HG02884 (cell line): ENCODE results near the gene CAMK2A.

Experiments used
- ATAC-seq: cut with Tn5 transposase; IDR thresholded peaks from one replicate; pipeline ENCODE4 v1.9.1; 2021; ENCODE audit warnings: mild to moderate bottlenecking, moderate library complexity; ENCODE audit not compliant: unreplicated experiment

The CAMK2A gene

DNA sequence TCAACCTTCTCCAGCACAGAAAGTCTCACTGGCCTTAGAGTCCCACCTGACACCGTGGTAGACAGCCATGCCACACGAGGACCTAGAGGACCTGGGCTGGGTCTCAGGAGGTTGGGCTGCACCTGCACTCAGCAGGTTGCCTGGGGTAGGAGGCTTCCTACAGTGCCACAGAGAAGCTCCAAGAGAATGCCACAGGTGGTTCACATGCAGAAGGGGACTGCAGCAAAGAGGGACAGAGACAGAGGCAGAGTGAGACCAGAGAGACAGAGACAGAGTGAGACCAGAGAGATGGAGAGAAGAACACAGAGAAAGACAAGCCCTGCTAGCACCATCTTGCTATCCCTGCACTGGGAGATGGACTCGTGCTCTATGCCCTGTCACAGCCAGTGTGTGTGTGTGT lies 5.7 kb downstream of the CAMK2A start:
- ATAC-seq, result no peak

DNA sequence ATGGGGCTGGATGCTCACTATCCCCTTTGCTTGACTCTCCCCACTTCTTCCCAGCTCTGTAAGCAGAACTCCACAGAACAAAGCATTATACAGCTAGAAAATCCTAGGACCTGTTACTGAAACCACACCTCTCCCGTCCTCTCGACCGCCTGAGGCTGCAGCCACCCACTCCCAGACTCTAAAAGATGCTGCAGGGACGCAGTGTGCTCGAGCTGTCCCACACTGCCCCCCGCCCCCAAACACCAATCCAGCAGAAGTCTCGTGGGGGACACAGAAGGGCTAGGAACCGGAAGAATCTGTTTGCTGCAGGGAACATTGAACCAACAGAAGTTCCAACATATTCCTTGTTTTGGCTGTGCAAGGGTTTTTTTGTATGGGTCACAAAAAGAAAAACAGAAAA lies 7.6 kb downstream of the CAMK2A start:
- no peak for ATAC-seq

DNA sequence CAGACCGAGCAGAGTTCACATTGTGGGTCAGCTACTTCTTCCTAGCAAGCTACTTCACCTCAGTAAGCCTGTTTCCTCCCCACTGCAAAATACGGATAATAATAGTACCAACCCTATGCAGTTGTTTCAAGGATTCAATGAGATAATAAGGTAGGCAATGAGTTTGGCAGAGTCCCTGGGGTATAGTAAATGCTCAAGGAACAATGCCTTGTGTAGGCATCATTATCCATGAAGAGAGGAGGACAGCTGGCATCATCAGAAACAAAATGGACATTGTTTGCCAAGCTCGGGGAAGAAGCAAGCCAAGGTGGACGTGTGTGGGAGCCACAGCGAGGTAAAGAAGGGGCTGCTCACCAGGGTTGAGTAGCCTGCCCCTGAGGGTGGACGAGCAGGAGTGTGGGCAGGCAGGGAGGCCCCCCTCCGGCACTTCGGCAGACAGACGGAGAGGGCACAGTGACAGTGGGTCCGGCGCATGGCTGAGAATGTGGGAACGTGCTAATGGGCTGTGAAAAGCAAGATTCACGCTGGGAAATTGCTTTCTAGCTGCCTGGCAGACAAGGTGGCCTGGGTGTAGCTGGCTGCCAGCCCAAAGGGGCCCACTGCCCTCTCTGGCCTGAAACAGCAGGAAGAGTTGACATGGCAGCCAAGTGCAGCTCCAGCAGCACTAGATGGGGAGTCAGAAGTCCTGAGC lies 10.1 kb downstream of the CAMK2A start:
- ATAC-seq, result no peak

DNA sequence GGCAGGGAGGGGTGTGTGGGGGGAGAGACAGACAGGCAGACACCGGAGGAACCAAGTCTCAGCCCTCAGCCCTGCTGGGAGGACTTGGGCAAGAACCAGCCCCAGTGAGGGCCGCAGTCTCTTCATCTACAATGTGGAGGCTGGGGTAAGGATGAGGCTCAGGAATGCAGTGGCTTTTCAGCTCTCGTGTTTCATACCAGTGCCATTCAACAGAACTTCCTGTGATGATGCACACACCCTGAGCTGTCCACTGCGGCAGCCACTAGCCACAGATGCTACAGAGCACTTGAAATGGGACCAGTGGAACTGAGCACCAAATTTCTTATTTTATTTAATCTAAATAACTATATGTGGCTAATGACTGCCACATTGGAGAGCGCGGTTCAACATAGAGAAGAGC lies 10.7 kb downstream of the CAMK2A start:
- ATAC-seq, result no peak

DNA sequence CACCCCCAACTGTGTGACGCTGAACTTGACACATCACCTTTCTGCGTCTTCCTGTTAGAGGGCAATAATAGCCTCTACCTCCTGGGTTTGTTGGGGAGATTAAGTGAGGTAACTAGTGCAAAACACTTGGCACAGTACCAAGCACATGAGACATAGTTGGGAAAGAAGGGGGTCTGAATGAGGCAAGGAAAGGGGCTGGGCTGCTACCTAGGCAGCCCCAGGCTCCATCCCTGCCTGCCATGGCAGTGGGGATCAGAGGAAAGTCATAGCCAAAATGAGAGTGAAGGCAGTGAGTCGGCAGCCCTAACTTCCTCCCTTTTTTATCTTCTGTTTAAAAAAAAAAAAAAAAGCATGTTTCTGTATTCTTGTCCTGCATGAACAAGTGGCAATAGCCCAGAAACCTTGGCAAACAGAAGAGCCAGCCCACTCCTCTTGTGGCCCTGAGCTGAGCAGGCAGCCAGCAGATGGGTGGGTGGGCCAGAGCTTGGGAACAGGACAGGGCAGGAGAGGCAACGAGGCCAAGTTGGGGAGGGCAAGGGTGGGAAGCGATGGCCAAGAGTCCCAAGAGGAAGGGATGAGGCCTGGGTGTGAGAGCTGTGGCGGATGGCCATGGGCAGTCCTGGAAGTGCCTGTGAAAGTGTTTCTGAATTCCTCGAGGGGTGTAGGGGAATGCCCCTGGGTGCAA lies 11.4 kb downstream of the CAMK2A start:
- ATAC-seq, result no peak

DNA sequence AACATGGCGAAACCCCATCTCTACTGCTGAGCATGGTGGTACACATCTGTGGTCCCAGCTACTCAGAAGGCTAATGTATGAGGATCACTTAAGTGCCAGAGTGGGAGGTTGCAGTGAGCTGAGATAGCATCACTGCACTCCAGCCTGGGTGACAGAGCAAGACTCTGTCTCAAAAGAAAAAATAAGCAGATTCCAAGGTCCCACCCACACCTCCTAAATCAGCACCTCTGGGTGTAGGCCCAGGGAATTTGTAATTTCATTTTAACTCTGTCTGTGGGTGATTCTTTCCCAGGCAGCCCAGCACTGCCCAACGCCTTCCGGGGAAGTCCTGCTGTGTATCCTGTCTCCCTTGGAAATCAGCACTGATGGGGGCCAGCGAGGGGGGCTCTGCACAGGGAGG lies 12.5 kb downstream of the CAMK2A start:
- no peak for ATAC-seq

DNA sequence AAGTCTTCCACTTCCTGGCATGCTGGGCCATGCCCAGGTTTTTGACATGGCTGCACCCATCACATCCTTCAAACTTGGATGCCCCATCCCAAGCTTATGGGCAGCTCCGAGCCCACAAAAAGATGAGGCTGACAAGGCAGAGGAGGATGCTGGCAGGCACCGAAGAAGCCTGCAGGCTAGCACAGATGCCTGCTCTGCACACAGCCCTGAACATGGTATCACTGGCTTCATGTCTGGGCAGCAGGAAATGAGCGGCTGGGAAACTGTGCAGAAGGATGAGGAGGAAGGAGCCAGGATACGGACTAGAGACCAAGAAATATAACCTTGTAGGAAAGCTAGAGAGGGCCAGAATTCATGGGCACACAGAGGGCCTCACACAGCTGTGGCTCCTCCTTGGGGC lies 14.8 kb downstream of the CAMK2A start:
- ATAC-seq, result no peak

DNA sequence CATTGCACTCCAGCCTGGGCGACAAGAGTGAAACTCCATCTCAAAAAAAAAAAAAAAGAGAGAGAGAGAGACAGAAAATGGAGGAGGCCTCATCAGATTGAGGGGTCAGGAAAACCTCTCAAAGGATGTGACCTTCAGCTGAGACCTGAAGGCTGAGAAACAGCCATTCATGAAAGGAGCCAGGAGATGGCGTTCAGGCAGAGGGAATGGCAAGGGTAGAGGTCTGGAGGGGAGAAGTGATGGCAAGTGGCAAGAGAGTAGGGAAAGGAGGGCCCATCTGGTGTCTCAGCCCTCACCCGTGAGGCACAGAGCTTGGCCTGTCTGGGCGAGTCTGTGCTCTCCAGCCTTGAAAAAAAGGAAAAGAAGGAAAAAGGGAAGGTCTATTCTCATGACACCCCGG lies 17.0 kb downstream of the CAMK2A start:
- no peak for ATAC-seq

DNA sequence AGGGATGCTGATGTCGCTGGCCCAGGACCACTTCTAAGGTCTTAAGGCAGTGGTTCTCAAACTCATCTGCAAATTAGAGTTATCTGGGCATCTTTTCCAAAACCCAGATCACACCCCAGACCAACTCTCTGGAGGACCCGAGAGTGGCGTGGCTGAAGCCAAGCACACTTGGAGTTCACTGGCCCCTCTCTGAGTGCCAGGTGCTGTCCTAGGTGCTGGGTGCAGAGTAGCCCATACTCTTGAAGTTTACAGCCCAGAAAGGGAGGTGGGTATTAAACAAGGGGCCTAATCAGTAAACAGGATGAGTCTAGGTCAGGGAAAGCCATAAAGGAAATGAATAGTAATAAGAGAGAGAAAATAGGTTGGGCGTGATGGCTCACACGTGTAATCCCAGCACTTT lies 17.6 kb downstream of the CAMK2A start:
- ATAC-seq, result no peak

DNA sequence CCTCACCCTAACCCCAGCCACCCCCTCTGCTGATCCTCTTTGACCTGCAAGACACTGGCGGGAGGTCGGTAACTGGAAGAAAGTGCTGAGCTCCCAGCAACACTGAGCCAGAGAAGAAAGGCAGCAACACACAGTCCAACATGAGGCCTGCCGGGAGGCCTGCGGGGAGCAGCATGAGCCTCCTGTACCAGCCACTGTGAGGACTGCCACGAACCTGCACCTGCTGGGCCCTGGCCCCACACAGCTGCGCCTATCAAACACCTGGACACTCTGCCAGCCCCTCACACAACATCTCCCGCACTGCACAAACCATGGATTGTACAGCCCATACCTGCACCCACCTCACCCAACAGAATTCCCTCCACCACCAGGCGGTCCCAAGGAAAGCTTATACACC lies 18.3 kb downstream of the CAMK2A start:
- no peak for ATAC-seq

DNA sequence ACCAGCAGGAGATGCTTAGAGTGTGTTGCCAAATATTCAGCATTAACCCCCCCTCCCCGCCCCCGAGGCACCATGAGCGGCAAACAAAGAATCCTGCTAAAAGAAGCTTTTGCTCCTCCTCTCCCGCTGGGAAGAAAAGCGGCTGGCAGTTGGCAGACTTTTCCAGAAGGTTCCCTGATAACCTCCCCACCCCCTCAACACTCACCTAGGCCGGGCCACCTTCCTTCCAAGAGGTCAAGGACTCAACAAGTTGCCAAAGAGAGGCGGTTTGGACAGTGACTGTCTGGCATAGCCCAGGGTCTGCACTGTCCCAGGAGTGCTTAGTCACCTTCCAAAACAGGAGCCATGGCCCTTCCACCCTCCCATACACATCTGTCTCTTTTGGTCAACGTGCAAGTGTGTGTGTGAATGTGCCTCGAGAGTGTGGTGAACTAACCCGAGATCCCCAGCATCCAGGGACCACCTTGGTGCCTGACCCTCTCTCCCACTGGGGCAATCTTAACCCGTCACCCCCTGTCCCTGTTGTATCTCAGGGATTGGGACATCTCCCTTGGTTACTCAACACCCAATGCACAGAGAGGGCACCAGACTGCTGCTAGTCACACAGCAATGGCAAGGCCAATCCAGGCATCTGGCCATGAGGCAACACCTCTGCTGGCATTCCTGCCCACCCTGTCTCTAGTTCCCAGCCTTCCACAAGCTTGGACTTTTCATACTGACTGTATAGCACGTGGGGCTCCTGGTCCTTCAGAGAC lies 18.9 kb downstream of the CAMK2A start:
- ATAC-seq, result no peak

DNA sequence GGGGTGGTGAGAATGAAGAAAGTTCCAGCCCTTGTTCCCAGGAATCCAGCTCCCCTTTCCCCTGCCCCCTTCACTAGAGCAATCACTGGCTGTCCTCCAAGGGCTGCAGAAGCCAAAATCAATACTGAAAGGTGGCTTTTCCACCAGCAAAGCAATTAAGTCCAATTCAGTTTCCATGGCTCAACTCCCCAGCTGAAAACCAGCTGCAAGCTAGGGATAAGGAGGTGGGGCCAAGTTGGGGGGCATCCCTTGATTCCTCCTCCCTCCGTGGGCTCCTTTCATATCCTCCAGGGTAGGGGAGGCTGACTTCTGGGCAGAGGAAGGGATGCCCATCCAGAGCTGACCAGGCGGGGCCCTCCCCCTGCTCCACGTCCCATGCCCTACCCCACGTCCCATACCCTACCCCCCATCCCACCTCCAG lies 22.7 kb downstream of the CAMK2A start:
- no peak for ATAC-seq

DNA sequence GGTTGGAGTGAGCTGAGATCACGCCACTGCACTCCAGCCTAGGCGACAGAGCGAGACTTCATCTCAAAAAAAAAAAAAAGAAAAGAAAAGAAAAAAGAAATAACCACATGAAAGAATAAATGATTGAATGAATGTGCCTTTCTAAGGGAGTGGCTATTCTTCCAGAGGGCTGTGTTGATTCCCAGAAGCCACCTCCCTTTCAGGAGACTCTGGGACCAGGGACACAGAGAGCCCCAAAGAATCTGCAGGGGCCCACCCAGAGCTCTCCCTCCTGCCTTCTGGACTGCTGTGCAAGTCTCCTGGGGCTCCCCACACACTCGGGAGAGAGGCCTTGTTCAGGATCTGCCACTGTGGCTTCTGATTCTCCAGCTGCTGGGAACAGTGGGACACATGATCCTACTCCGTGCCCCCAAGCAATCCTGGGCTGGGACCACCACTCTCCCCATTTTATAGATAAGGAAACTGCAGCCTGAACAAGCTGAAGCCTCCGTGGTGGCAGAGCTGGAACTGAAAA lies 23.6 kb downstream of the CAMK2A start:
- ATAC-seq, result no peak

DNA sequence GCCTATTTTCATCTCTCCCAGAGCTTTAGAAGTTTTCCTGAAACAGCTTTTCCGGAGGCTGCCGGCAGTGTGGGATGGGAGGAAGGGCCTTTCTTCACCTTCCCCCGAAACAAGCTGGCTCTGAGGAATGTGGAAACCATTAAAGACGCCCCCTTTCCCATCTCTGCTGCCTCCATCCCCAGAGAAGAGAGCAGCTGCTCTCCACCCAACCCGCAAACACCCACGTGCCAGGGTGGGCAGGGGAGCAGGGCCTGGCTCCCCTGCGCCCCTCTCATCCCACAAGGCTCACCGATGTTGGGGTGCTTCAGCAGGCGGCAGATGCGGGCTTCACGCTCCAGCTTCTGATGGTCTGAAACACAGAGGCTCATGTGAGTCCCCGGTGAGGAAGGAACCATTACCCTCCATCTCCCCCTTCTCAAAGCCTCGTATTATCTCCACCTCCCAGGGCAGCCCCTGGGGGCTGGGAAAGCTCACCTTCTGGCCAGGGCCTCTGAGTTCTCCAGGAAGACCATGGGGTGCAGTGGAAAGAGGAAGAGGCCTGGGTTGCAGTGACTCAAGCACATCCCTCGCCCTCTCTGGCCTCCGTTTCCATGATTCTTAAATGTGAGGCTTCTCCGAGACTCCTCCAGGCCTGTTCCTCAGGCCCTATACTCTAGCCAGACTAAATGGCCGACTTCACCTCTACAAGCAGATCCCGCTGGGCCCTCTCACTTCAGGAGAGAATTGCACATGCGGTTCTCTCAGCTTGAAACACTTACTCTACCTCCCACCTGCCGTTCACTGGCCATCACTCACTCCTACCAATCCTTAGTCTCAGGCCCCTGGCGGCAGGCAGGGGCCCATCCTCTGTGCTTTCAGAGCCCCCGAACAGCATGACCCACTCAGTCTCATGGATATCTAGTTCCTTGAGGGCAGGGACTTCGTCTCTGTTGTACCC lies 24.6 kb downstream of the CAMK2A start:
- ATAC-seq, result no peak

DNA sequence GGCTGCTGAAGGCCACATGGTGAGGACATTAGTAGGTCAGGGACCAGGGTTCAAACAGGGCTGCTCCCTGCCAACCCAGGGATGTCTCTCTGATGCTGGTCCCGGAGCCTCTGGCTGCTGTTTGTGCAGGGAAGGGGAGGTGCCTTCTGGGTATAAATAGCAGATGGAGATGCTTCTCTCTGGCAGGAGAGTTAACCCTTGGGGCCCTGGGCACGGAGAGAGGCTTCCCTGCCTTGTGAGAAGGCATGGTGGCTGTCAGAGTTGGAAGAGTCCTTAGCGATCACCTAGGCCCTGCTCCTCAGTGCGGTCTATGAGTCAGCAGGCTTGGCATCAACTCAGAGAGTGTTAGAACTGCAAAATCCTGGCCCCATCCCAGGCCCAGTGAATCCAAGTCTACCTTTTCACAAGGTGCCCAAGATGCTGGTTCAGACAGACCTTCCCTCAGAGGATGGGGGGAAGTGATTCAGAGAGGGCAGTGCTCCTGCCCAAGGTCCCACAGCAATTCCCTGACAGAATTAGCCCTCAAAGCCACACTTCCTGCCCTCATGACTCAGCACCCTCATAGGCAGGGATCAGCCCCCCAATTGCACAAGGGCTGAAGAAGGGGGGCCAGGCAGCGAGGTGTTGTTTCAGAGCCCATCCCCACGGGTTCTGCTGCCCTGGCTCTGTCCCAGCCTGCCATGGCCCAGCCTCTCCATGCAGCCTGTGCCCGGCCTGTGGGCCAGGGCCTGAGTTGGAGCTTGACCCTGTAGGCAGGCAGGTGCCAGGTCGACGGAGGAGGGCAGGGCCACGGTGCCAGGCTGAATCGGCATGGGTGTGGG lies 25.6 kb downstream of the CAMK2A start:
- ATAC-seq, result no peak

DNA sequence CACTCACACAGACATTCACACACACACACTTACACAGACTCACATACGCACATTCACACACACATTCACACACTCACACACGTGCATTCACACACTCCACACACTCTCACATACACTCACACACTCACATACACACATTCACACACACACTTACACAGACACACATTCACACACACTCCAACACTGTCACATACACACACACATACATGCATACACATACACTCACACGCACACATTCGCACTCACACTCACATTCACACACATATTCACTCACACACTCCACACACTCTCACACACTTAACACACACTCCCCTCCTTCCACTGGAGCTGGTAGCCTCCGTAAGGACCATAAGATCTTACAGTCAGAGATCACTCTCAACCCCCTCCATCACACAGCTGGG lies 26.2 kb downstream of the CAMK2A start:
- ATAC-seq, result no peak

DNA sequence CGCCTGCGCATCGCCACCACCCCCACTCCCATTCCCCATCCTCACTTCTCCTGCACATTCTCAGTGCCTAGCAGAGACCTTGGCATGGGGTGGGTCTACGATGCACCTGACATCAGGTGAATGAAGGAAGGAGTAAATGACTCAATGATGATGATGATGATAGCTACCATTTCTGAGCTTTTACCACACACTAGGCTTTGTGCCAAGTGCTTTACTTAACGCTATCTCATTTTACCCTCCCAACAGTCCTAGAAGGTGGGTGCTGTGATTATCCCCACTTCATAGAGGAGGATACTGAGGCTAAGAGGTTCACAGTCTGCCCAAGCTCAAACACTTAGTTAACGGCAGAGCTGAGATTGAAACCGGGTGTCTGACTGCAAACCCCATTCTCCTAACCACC lies 27.1 kb downstream of the CAMK2A start:
- no peak for ATAC-seq

DNA sequence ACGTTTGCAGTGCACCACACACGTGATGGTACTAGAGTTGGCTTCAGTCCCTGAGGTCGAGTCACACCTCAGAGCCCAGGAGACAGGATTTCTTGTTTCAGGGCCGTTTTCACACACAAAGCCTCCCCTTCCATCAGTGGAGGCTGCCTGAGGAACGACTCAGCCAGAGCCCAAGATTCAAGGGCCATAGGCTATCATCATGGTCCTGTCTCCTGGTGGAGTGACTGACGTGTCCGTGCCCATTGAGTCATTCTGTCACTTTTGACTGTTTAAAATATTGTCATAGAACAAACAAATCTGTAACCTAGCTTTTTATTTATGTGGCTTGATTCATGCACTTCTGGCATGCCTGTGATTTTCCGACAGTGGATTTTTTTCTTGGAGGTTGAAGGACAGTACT lies 28.3 kb downstream of the CAMK2A start:
- no peak for ATAC-seq

DNA sequence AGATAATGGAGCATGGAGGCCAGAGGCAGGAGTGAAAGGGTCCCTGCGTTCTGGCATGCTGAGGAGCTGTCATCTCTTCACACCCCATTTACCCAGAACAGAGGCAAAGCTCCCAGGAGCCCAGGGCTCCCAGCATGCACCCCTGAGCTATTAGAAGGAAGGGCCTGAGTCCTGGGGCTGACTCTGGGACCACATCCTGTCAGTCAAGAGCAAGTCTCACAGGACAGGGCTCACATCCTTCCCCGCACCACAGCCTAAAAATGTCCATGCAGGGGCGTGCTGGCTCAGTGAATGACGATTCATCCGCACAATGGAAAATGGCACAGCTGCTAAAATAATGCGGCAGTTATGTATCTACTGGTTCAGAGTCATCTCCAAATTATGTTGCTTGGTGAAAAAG lies 31.4 kb downstream of the CAMK2A start:
- no peak for ATAC-seq

DNA sequence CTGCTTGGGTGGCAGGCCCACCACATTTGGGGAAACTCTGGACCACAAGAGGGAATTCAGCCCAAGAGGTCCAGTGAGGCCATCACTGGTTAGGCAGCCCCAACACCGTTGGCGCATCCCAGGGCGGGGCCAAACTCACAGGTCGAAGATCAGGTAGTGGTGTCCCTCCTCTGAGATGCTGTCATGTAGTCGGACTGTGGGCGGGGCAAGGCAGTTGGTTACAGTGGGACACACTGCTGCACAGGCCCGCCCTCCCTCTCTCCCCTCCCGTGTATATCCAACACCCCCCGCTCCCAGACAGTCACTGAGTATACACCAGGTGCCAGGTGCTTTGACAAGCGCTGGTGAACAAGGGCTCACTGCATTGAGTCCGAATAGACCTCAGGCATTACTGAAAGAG lies 32.1 kb downstream of the CAMK2A start:
- ATAC-seq, result no peak
